GM19328 (cell line): ENCODE measurements around the gene DPP10.

Experiments
- ATAC-seq: cut with Tn5 transposase; IDR thresholded peaks from one replicate; pipeline ENCODE4 v1.9.1; 2021; ENCODE audit warnings: mild to moderate bottlenecking, moderate library complexity; ENCODE audit not compliant: unreplicated experiment

The DPP10 gene

GRCh38 chr2:115115135-115115534 is 672.7 kb downstream of the DPP10 start:
- ATAC-seq, result no peak

GRCh38 chr2:115118306-115118705 is 675.9 kb downstream of the DPP10 start:
- ATAC-seq, result no peak

GRCh38 chr2:115119086-115119485 is 676.6 kb downstream of the DPP10 start:
- ATAC-seq, result no peak

- no peak for ATAC-seq
These were observed 680.3 kb downstream of the DPP10 start for GRCh38 chr2:115122701-115123100.

- no peak for ATAC-seq
These were observed 682.4 kb downstream of the DPP10 start for GRCh38 chr2:115124817-115125216.

GRCh38 chr2:115129536-115129935 is 687.1 kb downstream of the DPP10 start:
- ATAC-seq, result no peak

GRCh38 chr2:115160531-115161080 is 718.2 kb downstream of the DPP10 start:
- no peak for ATAC-seq

- no peak for ATAC-seq
These were observed 718.8 kb downstream of the DPP10 start for GRCh38 chr2:115161081-115161770.

GRCh38 chr2:115161771-115162493 is 719.5 kb downstream of the DPP10 start:
- no peak for ATAC-seq

GRCh38 chr2:115162494-115163293 is 720.3 kb downstream of the DPP10 start:
- ATAC-seq, result no peak

GRCh38 chr2:115163572-115163971 is 721.1 kb downstream of the DPP10 start:
- no peak for ATAC-seq

GRCh38 chr2:115165529-115166109 is 723.2 kb downstream of the DPP10 start:
- ATAC-seq, result no peak

GRCh38 chr2:115168457-115168856 is 726.0 kb downstream of the DPP10 start:
- ATAC-seq, result no peak

GRCh38 chr2:115169814-115170213 is 727.4 kb downstream of the DPP10 start:
- ATAC-seq, result no peak

GRCh38 chr2:115171751-115172150 is 729.3 kb downstream of the DPP10 start:
- no peak for ATAC-seq

- ATAC-seq, result no peak
These were observed 732.2 kb downstream of the DPP10 start for GRCh38 chr2:115174651-115175050.

GRCh38 chr2:115183144-115183543 is 740.7 kb downstream of the DPP10 start:
- ATAC-seq, result no peak

- ATAC-seq, result no peak
These were observed 748.0 kb downstream of the DPP10 start for GRCh38 chr2:115190459-115190858.

- no peak for ATAC-seq
These were observed 752.2 kb downstream of the DPP10 start for GRCh38 chr2:115194623-115195022.

GRCh38 chr2:115196587-115196986 is 754.1 kb downstream of the DPP10 start:
- no peak for ATAC-seq

- ATAC-seq, result no peak
These were observed 757.5 kb downstream of the DPP10 start for GRCh38 chr2:115199966-115200365.
